ENCODE measurements around the gene SF3A1. TPM values are rescaled to one million over a fixed set of nuclear protein-coding genes. Genes with fewer than 3 reads are reported as not detected.
"Not testable (repeated sequence)": the region's sequence is repeated elsewhere in the genome, so short reads cannot be mapped to it uniquely, and the experiment has no call there.

Gene SF3A1
- total RNA-seq, 1 experiment from 2014 or later = 167 TPM

- no peak for TF ChIP-seq CTCF (IDR thresholded peaks at IDR 0.05; ENCODE audit: unreplicated experiment)
- intact Hi-C loops (cut with micrococcal nuclease) = no loop called here
- no peak for DNase-seq (ENCODE audit: unreplicated experiment)
- BruUV-seq (replicated peaks) = no TSS peak
- Mint-ChIP-seq H3K27me3 (ENCODE audit: insufficient read depth, unreplicated experiment) (no peaks in the 10 kb centered on the region), H3K27ac (ENCODE audit: low read depth, unreplicated experiment) (no peak overlapping the region), H3K36me3 (ENCODE audit: insufficient read depth, unreplicated experiment) (peaks cover 85% of the 10 kb centered on the region), H3K9me3 (ENCODE audit: unreplicated experiment) (no peaks in the 10 kb centered on the region), H3K4me1 (ENCODE audit: insufficient read depth, unreplicated experiment) (peaks cover 31% of the 10 kb centered on the region), H3K4me3 (ENCODE audit: unreplicated experiment) (no peak overlapping the region)
- POLR2A ChIA-PET = interaction anchor here (11.3 kb wide), 1 partner anchor 18 kb away, joined by 342 read pairs; the partner anchor contains the start of gene MTFP1
- CTCF ChIA-PET = interaction anchor here (1.2 kb wide), 1 partner anchor 12 kb away, joined by 5 read pairs; no protein-coding TSS in a partner anchor
Measured at GRCh38 chr22:30404307-30404706, 47.6 kb upstream of the SF3A1 start.

GRCh38 chr22:30402766-30403104 lies 46.0 kb upstream of the SF3A1 start:
- Mint-ChIP-seq H3K4me1 (ENCODE audit: insufficient read depth, unreplicated experiment) (peaks cover 34% of the 10 kb centered on the region), H3K27ac (ENCODE audit: low read depth, unreplicated experiment) (peak overlapping the region; percentile 54), H3K36me3 (ENCODE audit: insufficient read depth, unreplicated experiment) (peaks cover 69% of the 10 kb centered on the region)
- intact Hi-C loops (cut with micrococcal nuclease); H3K9me3 Mint-ChIP-seq (ENCODE audit: unreplicated experiment); BruUV-seq (replicated peaks); DNase-seq (ENCODE audit: unreplicated experiment); H3K27me3 Mint-ChIP-seq (ENCODE audit: insufficient read depth, unreplicated experiment); H3K4me3 Mint-ChIP-seq (ENCODE audit: unreplicated experiment): not testable (repeated sequence)
- ChIA-PET POLR2A (interaction anchor here (0.6 to 16.9 kb wide), 4 partner anchors 9 to 51 kb away, joined by 4 to 532 read pairs (median 6); partner anchors contain the start of gene MTFP1), CTCF (interaction anchor here (0.6 to 2.0 kb wide), 5 partner anchors 12 to 232 kb away, joined by 3 to 13 read pairs (median 3); no protein-coding TSS in a partner anchor)

- POLR2A ChIA-PET = interaction anchor here (0.6 to 16.9 kb wide), 4 partner anchors 9 to 51 kb away, joined by 4 to 532 read pairs (median 6); partner anchors contain the start of gene MTFP1
- intact Hi-C loops (cut with micrococcal nuclease) = no loop called here
- no peak for TF ChIP-seq CTCF (IDR thresholded peaks at IDR 0.05; ENCODE audit: unreplicated experiment)
- Mint-ChIP-seq H3K36me3 (ENCODE audit: insufficient read depth, unreplicated experiment) (peaks cover 65% of the 10 kb centered on the region), H3K4me1 (ENCODE audit: insufficient read depth, unreplicated experiment) (peaks cover 35% of the 10 kb centered on the region), H3K27ac (ENCODE audit: low read depth, unreplicated experiment) (peak overlapping the region; percentile 54), H3K9me3 (ENCODE audit: unreplicated experiment) (no peaks in the 10 kb centered on the region), H3K4me3 (ENCODE audit: unreplicated experiment) (no peak overlapping the region), H3K27me3 (ENCODE audit: insufficient read depth, unreplicated experiment) (no peaks in the 10 kb centered on the region)
- no peak for DNase-seq (ENCODE audit: unreplicated experiment)
- CTCF ChIA-PET = interaction anchor here (0.6 to 2.0 kb wide), 6 partner anchors 10 to 354 kb away, joined by 3 to 13 read pairs (median 4); no protein-coding TSS in a partner anchor
- no TSS peak for BruUV-seq (replicated peaks)
Measured at GRCh38 chr22:30402028-30402765, 45.5 kb upstream of the SF3A1 start.

GRCh38 chr22:30401024-30401423 lies 44.3 kb upstream of the SF3A1 start:
- H3K27ac Mint-ChIP-seq (ENCODE audit: low read depth, unreplicated experiment); intact Hi-C loops (cut with micrococcal nuclease); BruUV-seq (replicated peaks); H3K4me3 Mint-ChIP-seq (ENCODE audit: unreplicated experiment); DNase-seq (ENCODE audit: unreplicated experiment); H3K9me3 Mint-ChIP-seq (ENCODE audit: unreplicated experiment); H3K27me3 Mint-ChIP-seq (ENCODE audit: insufficient read depth, unreplicated experiment): not testable (repeated sequence)
- H3K36me3 Mint-ChIP-seq (ENCODE audit: insufficient read depth, unreplicated experiment) = peaks cover 55% of the 10 kb centered on the region
- H3K4me1 Mint-ChIP-seq (ENCODE audit: insufficient read depth, unreplicated experiment) = peaks cover 35% of the 10 kb centered on the region
- CTCF ChIA-PET = interaction anchor here (0.7 to 2.0 kb wide), 3 partner anchors 11 to 232 kb away, joined by 3 to 13 read pairs (median 6); no protein-coding TSS in a partner anchor
- POLR2A ChIA-PET = interaction anchor here (0.7 to 16.9 kb wide), 5 partner anchors 7 to 190 kb away, joined by 3 to 532 read pairs (median 8); partner anchors contain the start of gene MTFP1

- H3K4me3 Mint-ChIP-seq (ENCODE audit: unreplicated experiment) = peak overlapping the region; percentile 85
- TF ChIP-seq CTCF (IDR thresholded peaks at IDR 0.05; ENCODE audit: unreplicated experiment) = no peak
- peak; percentile 88 for DNase-seq (ENCODE audit: unreplicated experiment)
- no TSS peak for BruUV-seq (replicated peaks)
- peaks cover 35% of the 10 kb centered on the region for H3K4me1 Mint-ChIP-seq (ENCODE audit: insufficient read depth, unreplicated experiment)
- no peaks in the 10 kb centered on the region for H3K9me3 Mint-ChIP-seq (ENCODE audit: unreplicated experiment)
- H3K27ac Mint-ChIP-seq (ENCODE audit: low read depth, unreplicated experiment) = peak overlapping the region; percentile 92
- intact Hi-C loops (cut with micrococcal nuclease) = no loop called here
- ChIA-PET POLR2A (interaction anchor here (0.6 to 16.9 kb wide), 6 partner anchors 8 to 398 kb away, joined by 3 to 532 read pairs (median 6); partner anchors contain the start of gene MTFP1), CTCF (interaction anchor here (0.6 kb wide), 1 partner anchor 25 kb away, joined by 3 read pairs; no protein-coding TSS in a partner anchor)
- peaks cover 46% of the 10 kb centered on the region for H3K36me3 Mint-ChIP-seq (ENCODE audit: insufficient read depth, unreplicated experiment)
- no peaks in the 10 kb centered on the region for H3K27me3 Mint-ChIP-seq (ENCODE audit: insufficient read depth, unreplicated experiment)
Measured at GRCh38 chr22:30400159-30400558, 43.5 kb upstream of the SF3A1 start.

Data from MCF 10A (cell line).